Measurements from ENCODE around the gene HOXD13. TPM values are rescaled to one million over a fixed set of nuclear protein-coding genes. Genes with fewer than 3 reads are reported as not detected.

The HOXD13 gene
- total and polyA plus RNA-seq, 9 donors = not detected

DNA sequence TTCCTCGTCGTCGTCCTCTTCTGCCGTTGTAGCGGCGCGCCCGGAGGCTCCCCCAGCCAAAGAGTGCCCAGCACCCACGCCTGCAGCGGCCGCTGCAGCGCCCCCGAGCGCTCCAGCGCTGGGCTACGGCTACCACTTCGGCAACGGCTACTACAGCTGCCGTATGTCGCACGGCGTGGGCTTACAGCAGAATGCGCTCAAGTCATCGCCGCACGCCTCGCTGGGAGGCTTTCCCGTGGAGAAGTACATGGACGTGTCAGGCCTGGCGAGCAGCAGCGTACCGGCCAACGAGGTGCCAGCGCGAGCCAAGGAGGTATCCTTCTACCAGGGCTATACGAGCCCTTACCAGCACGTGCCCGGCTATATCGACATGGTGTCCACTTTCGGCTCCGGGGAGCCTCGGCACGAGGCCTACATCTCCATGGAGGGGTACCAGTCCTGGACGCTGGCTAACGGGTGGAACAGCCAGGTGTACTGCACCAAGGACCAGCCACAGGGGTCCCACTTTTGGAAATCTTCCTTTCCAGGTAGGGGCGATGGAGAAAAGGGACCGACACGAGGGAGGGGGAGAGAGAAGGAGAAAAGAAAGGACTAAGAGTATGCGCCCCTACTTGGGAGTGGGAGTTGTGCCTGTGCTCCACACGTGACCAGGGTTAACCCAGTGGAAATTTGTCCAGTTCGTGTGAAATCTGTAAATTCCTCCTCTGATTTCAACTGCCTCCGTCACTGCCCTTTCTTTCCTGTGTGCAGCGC lies 800 bp downstream of the HOXD13 start:
- Histone ChIP-seq H3K27me3 (peaks cover 18% of the 10 kb centered on the region), H3K27ac (no peak overlapping the region)

DNA sequence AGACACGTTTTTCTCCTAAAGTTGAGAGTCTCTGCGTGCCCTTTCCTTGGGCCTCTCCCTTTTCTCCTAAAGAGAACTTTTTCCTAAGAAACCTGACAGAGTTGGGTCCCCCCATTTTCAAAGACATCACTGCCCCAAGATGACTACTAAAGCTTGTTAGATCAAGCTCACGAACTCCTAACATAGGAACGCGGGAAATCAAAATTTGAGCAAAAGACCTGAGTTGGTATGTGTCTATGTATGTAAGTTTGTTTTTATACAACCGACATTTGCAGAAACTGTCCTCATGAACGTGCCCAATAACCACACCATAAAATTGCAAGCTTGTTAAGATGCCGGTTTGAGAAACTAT lies 1.4 kb downstream of the HOXD13 start:
- H3K4me3 ChIP-seq = no peak overlapping the region
- intact Hi-C loops (cut with DNase I) = loop anchor here in 1 of 4 donors (10.0 kb wide), 1 partner anchor 409 kb away; no protein-coding TSS in a partner anchor
- peaks cover 18% of the 10 kb centered on the region for H3K27me3 ChIP-seq
- TF ChIP-seq POLR2A (IDR thresholded peaks at IDR 0.05) (no peak), EP300 (IDR thresholded peaks at IDR 0.05) (no peak), CTCF (IDR thresholded peaks at IDR 0.05) (no peak)
- no peaks in the 10 kb centered on the region for H3K36me3 ChIP-seq
- 14 to 16% (median 15%) methylated on average over 8 of the region's 8 CpGs for WGBS, 3 donors
- no peak for DNase-seq
- no peak overlapping the region for H3K27ac ChIP-seq
- H3K9me3 ChIP-seq = no peaks in the 10 kb centered on the region
- peaks cover 3% of the 10 kb centered on the region for H3K4me1 ChIP-seq (ENCODE audit: insufficient read depth)

More for the DNA sequence above, 800 bp downstream of the HOXD13 start:
- no peaks in the 10 kb centered on the region for H3K9me3 ChIP-seq
- H3K36me3 ChIP-seq = no peaks in the 10 kb centered on the region
- peak overlapping the region; percentile 7 for H3K4me3 ChIP-seq
- peaks cover 3% of the 10 kb centered on the region for H3K4me1 ChIP-seq (ENCODE audit: insufficient read depth)
- intact Hi-C loops (cut with DNase I) = loop anchor here in 1 of 4 donors (10.0 kb wide), 1 partner anchor 409 kb away; no protein-coding TSS in a partner anchor
- WGBS, 3 donors = 4 to 6% (median 6%) methylated on average over 45 to 53 of the region's 53 CpGs
- no peak for TF ChIP-seq EP300 (IDR thresholded peaks at IDR 0.05)
- no peak for TF ChIP-seq CTCF (IDR thresholded peaks at IDR 0.05)
- TF ChIP-seq POLR2A (IDR thresholded peaks at IDR 0.05) = no peak
- no peak for DNase-seq

GRCh38 chr2:176094349-176094748 lies 1.8 kb downstream of the HOXD13 start:
- peaks cover 3% of the 10 kb centered on the region for H3K4me1 ChIP-seq (ENCODE audit: insufficient read depth)
- intact Hi-C loops (cut with DNase I) = loop anchor here in 1 of 4 donors (10.0 kb wide), 1 partner anchor 410 kb away; no protein-coding TSS in a partner anchor

GRCh38 chr2:176095421-176095820 lies 2.9 kb downstream of the HOXD13 start:
- Histone ChIP-seq H3K4me1 (ENCODE audit: insufficient read depth) (peaks cover 3% of the 10 kb centered on the region), H3K36me3 (no peaks in the 10 kb centered on the region), H3K27me3 (peaks cover 25% of the 10 kb centered on the region), H3K9me3 (peaks cover 0 to 3% of the 10 kb centered on the region in 2 donors), H3K27ac (no peak overlapping the region), H3K4me3 (no peak overlapping the region)
- DNase-seq = no peak
- intact Hi-C loops (cut with DNase I) = loop anchor here in 1 of 4 donors (10.0 kb wide), 1 partner anchor 411 kb away; no protein-coding TSS in a partner anchor
- 20 to 24% (median 22%) methylated on average over 5 of the region's 5 CpGs for WGBS, 3 donors
- TF ChIP-seq EP300 (IDR thresholded peaks at IDR 0.05) = no peak
- no peak for TF ChIP-seq CTCF (IDR thresholded peaks at IDR 0.05)
- TF ChIP-seq POLR2A (IDR thresholded peaks at IDR 0.05) = no peak

More at GRCh38 chr2:176094349-176094748, 1.8 kb downstream of the HOXD13 start:
- H3K27me3 ChIP-seq = peaks cover 18% of the 10 kb centered on the region
- no peaks in the 10 kb centered on the region for H3K36me3 ChIP-seq
- no peak overlapping the region for H3K4me3 ChIP-seq
- H3K9me3 ChIP-seq = no peaks in the 10 kb centered on the region
- H3K27ac ChIP-seq = no peak overlapping the region
- no peak for DNase-seq
- 8 to 10% (median 9%) methylated on average over 12 of the region's 12 CpGs for WGBS, 3 donors
- TF ChIP-seq POLR2A (IDR thresholded peaks at IDR 0.05) (no peak), CTCF (IDR thresholded peaks at IDR 0.05) (no peak), EP300 (IDR thresholded peaks at IDR 0.05) (no peak)
